Tibial nerve (tissue), 4 donors: ENCODE measurements around the gene ZBTB7C.

ENCODE experiments used
- EP300 ChIP-seq, 2 donors: sonication (generic); formaldehyde crosslinking; IDR thresholded peaks; one replicate each; pipeline ENCODE4 v1.6.1; 2017; ENCODE audit warnings: antibody characterized with exemption in 2 of 2, mild to moderate bottlenecking in 1 of 2
- POLR2A ChIP-seq, 2 donors: fragments of 450-650 bp; IDR thresholded peaks; one replicate each; pipeline ENCODE4 v1.6.1; 2017; ENCODE audit warnings: antibody characterized with exemption in 2 of 2, mild to moderate bottlenecking in 2 of 2, moderate library complexity in 2 of 2
- TF ChIP-seq, protein P1 (sequence below), 5 experiments: fragments of 200-600 bp in 3 of 5; fragments of 450-650 bp in 2 of 5; sonication (generic) in 3 of 5; IDR thresholded peaks; one replicate each; pipeline ENCODE4 v1.5.1; 2016 to 2019; ENCODE audit warnings: antibody characterized with exemption in 5 of 5, mild to moderate bottlenecking in 3 of 5, moderate library complexity in 2 of 5

DNA sequence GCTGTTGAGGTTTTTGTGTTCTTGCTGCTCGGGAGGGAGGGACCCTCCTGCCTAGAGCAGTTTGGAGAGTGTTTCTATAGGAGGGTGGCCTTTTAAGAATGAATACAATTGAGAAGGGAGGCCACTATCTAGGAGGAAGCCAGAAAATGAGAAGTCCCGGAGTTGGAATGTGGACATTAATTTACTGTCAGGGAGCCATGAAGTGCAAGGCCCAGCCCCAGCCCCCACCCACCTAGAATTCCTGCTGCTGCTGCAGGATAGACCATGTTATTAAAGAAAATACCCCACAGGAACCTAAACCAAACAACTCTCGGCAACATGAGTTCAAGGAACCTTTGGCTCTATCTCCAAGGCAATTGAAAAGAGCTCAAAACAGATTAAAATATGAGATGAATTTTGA is 46.0 kb downstream of the ZBTB7C start:
- TF ChIP-seq, protein P1, sequence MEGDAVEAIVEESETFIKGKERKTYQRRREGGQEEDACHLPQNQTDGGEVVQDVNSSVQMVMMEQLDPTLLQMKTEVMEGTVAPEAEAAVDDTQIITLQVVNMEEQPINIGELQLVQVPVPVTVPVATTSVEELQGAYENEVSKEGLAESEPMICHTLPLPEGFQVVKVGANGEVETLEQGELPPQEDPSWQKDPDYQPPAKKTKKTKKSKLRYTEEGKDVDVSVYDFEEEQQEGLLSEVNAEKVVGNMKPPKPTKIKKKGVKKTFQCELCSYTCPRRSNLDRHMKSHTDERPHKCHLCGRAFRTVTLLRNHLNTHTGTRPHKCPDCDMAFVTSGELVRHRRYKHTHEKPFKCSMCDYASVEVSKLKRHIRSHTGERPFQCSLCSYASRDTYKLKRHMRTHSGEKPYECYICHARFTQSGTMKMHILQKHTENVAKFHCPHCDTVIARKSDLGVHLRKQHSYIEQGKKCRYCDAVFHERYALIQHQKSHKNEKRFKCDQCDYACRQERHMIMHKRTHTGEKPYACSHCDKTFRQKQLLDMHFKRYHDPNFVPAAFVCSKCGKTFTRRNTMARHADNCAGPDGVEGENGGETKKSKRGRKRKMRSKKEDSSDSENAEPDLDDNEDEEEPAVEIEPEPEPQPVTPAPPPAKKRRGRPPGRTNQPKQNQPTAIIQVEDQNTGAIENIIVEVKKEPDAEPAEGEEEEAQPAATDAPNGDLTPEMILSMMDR (IDR thresholded peaks at IDR 0.05): no peak
- no peak for TF ChIP-seq POLR2A (IDR thresholded peaks at IDR 0.05)
- TF ChIP-seq EP300 (IDR thresholded peaks at IDR 0.05): no peak
